Measurements from ENCODE around the gene ROR1. TPM values are rescaled to one million over a fixed set of nuclear protein-coding genes. Genes with fewer than 3 reads are reported as not detected.

Gene ROR1
- total and polyA plus RNA-seq, 7 donors = 0.13 to 2.8 (median 1.2) TPM

DNA sequence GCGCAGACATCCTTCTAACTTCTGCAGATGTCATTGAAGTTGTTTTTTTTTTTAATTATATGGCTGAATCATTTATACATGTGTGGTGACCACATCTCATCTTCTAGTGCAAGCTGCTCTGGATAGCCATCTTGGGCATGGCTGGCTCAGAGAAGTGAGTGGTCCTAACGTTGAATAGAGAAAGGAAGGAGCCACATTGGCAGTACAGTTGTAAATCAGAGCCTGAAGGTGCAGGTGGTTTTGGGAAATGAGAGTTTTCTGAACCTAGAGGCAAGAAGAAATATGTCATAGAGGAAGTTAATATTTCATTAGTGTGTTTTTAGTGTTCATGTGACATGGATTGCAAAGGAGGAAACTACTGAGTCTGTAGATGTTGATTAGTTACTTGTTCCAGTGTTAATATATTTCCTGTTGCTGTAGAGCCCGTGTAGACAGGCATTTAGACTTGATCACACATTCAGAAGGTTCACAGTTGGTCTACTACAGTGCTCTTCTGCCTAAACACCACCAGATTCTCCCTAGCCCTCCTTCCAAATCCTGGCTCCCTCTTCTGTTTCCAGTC, 163.7 kb downstream of the ROR1 start:
- no peak overlapping the region for H3K27ac ChIP-seq
- ATAC-seq (no peak), DNase-seq (no peak)
- no peaks in the 10 kb centered on the region for H3K4me1 ChIP-seq
- intact Hi-C loops (cut with DNase I) = loop anchor here in 1 of 2 donors (10.0 kb wide), 1 partner anchor 197 kb away; no protein-coding TSS in a partner anchor
- H3K9me3 ChIP-seq = no peaks in the 10 kb centered on the region
- WGBS, 3 donors = 44 to 59% (median 56%) methylated on average over 3 of the region's 3 CpGs
- H3K4me3 ChIP-seq = no peak overlapping the region
- no peaks in the 10 kb centered on the region for H3K27me3 ChIP-seq (ENCODE audit: insufficient read depth in 3 of 3, low read length in 2 of 3)
- no peaks in the 10 kb centered on the region for H3K36me3 ChIP-seq (ENCODE audit: insufficient read depth in 1 of 2, low read depth in 1 of 2)
- TF ChIP-seq, protein P1, sequence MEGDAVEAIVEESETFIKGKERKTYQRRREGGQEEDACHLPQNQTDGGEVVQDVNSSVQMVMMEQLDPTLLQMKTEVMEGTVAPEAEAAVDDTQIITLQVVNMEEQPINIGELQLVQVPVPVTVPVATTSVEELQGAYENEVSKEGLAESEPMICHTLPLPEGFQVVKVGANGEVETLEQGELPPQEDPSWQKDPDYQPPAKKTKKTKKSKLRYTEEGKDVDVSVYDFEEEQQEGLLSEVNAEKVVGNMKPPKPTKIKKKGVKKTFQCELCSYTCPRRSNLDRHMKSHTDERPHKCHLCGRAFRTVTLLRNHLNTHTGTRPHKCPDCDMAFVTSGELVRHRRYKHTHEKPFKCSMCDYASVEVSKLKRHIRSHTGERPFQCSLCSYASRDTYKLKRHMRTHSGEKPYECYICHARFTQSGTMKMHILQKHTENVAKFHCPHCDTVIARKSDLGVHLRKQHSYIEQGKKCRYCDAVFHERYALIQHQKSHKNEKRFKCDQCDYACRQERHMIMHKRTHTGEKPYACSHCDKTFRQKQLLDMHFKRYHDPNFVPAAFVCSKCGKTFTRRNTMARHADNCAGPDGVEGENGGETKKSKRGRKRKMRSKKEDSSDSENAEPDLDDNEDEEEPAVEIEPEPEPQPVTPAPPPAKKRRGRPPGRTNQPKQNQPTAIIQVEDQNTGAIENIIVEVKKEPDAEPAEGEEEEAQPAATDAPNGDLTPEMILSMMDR (IDR thresholded peaks at IDR 0.05) = no peak

DNA sequence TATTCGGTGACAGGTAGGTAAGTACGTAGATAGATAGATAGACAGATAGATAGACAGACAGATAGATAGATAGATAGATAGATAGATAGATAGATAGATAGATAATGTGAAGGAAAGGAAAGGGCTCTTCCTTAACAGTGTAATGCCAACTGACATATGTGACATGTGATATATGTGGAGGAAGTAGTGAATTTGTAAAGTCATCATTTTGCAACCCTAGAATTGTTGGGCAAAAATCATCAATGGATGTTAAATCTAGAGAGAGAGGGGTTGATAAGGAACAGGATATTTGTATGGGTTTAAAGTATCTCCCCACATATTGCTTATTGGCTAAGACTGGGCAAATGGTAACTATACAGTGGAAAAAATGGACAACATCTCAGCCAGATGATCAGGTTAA, 166.6 kb downstream of the ROR1 start:
- WGBS, 3 donors = 91 to 100% (median 99%) methylated on average over 2 of the region's 2 CpGs
- Histone ChIP-seq H3K27me3 (ENCODE audit: insufficient read depth in 3 of 3, low read length in 2 of 3) (no peaks in the 10 kb centered on the region), H3K36me3 (ENCODE audit: insufficient read depth in 1 of 2, low read depth in 1 of 2) (no peaks in the 10 kb centered on the region), H3K9me3 (no peaks in the 10 kb centered on the region), H3K4me3 (no peak overlapping the region), H3K4me1 (no peaks in the 10 kb centered on the region), H3K27ac (no peak overlapping the region)
- intact Hi-C loops (cut with DNase I) = no loop called here
- ATAC-seq (no peak), DNase-seq (no peak)
- TF ChIP-seq, protein P1 (IDR thresholded peaks at IDR 0.05) = no peak

DNA sequence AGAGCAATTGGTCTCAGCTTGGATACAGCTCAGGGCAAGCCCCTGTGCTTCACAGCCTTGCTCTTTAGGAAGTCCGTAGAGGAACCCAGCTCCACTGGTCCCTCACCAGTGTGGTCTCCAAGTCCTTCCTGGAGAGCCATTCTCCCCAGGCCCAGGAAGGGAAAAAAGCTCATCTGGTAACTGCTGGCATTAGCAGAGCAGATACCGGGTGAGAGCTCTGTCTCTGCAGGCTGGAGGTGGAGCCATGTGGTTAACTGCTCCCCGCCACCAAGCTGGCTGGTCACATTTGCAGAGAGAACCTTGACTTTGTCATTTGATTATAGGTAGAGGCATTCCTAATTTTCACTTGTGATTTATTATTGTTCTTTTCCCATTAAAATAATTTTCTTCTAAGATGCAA, 169.6 kb downstream of the ROR1 start:
- Histone ChIP-seq H3K27me3 (ENCODE audit: insufficient read depth in 3 of 3, low read length in 2 of 3) (no peaks in the 10 kb centered on the region), H3K27ac (no peak overlapping the region), H3K36me3 (ENCODE audit: insufficient read depth in 1 of 2, low read depth in 1 of 2) (no peaks in the 10 kb centered on the region), H3K4me1 (peaks cover 11% of the 10 kb centered on the region), H3K4me3 (no peak overlapping the region), H3K9me3 (no peaks in the 10 kb centered on the region)
- ATAC-seq (no peak), DNase-seq (no peak)
- TF ChIP-seq, protein P1 (IDR thresholded peaks at IDR 0.05) = no peak
- 81 to 88% (median 83%) methylated on average over 3 of the region's 3 CpGs for WGBS, 3 donors
- intact Hi-C loops (cut with DNase I) = no loop called here

DNA sequence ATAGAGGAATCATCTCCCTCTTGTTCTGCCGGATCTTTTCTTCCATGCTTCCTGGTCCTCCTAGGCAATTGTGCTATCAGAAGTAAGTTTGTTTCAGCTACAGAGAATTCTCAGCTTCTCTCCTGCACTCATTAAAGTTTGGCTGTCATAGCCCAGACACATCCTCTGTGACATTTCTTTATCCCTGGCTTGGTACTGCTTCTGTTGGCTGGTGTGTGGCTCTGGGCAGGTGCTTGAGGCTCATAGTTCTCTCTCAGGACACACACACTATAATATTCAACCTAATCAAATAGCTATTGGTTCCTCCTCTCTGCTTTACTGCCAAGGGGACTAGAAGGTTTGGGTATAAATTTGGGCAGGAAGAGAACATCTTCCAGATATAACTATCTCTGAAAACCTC, 172.1 kb downstream of the ROR1 start:
- H3K4me3 ChIP-seq = no peak overlapping the region
- DNase-seq (no peak), ATAC-seq (peak in 2 of 4 donors; percentile 31 to 46)
- H3K4me1 ChIP-seq = peaks cover 11% of the 10 kb centered on the region
- 53 to 85% (median 65%) methylated on average over 1 of the region's 1 CpG for WGBS, 3 donors
- H3K9me3 ChIP-seq = no peaks in the 10 kb centered on the region
- no peaks in the 10 kb centered on the region for H3K27me3 ChIP-seq (ENCODE audit: insufficient read depth in 3 of 3, low read length in 2 of 3)
- H3K36me3 ChIP-seq (ENCODE audit: insufficient read depth in 1 of 2, low read depth in 1 of 2) = no peaks in the 10 kb centered on the region
- no peak overlapping the region for H3K27ac ChIP-seq
- intact Hi-C loops (cut with DNase I) = no loop called here
- TF ChIP-seq, protein P1 (IDR thresholded peaks at IDR 0.05) = no peak
